ENCODE measurements around the gene MFNG.

- TF ChIP-seq EZH2 (IDR thresholded peaks at IDR 0.05; ENCODE audit: borderline replicate concordance, insufficient read depth, low read depth, low read length, poor library complexity, severe bottlenecking), result no peak
- TF ChIP-seq, protein P1, sequence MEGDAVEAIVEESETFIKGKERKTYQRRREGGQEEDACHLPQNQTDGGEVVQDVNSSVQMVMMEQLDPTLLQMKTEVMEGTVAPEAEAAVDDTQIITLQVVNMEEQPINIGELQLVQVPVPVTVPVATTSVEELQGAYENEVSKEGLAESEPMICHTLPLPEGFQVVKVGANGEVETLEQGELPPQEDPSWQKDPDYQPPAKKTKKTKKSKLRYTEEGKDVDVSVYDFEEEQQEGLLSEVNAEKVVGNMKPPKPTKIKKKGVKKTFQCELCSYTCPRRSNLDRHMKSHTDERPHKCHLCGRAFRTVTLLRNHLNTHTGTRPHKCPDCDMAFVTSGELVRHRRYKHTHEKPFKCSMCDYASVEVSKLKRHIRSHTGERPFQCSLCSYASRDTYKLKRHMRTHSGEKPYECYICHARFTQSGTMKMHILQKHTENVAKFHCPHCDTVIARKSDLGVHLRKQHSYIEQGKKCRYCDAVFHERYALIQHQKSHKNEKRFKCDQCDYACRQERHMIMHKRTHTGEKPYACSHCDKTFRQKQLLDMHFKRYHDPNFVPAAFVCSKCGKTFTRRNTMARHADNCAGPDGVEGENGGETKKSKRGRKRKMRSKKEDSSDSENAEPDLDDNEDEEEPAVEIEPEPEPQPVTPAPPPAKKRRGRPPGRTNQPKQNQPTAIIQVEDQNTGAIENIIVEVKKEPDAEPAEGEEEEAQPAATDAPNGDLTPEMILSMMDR (IDR thresholded peaks at IDR 0.05), result no peak
These were observed 13.8 kb upstream of the MFNG start for GRCh38 chr22:37499789-37500540.

Data from B cell (primary cell).